ENCODE measurements around the gene MAP3K12.

MAP3K12 gene

DNA sequence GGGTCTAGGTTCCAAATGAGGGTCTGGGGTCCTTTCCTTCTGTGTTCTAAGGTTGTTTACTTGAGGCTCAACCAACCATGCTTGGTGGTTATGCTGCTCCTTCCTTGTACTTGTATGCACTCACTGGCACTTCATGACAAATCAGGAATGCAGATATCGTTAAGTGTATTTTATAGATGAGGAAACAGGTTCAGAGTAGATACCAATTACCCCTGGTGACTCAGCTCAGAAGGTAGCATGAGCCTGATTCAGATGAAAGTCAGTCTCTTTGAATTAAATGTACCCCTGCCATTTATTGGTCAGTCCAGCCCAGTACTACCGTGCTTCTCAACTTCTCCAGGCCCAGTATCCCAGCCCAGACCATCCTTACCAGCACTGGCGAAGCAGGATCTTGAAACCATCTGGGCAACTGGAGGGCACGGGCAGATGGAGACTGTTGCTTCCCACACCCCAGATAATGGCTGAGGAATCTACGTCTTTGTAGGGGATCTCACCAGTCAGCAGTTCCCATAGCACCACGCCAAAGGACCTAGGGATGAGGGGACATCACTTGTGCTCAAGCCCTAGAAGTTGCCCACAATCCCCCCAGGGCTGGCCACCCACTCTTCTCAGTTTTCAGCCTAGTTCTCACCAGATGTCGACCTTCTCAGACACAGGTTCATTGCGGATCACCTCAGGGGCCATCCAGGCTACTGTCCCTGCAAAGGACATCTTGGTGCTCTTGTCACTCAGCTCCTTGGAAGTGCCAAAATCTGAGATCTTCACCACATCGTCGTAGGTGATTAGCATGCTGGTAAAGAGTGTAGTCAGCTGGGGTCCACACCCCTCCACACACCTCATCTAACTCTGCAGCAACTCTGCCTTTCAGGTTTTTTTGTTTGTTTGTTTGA, 14.3 kb downstream of the MAP3K12 start:
- TF ChIP-seq CEBPB (IDR thresholded peaks at IDR 0.05) (no peak), TCF12 (IDR thresholded peaks at IDR 0.05; ENCODE audit: low read depth) (no peak), NFIC (IDR thresholded peaks at IDR 0.05) (no peak), FOXM1 (IDR thresholded peaks at IDR 0.05; ENCODE audit: borderline replicate concordance, low read depth) (no peak), EP300 (IDR thresholded peaks at IDR 0.05; ENCODE audit: borderline replicate concordance) (no peak; the same call in 1 of the 2 replicates), MAX (IDR thresholded peaks at IDR 0.05) (no peak), TAF1 (IDR thresholded peaks at IDR 0.05; ENCODE audit: low read depth) (no peak), CREB1 (IDR thresholded peaks at IDR 0.05; ENCODE audit: low read depth) (no peak), EGR1 (IDR thresholded peaks at IDR 0.05) (no peak), RAD21 (IDR thresholded peaks at IDR 0.05; ENCODE audit: low read depth) (no peak), REST (IDR thresholded peaks at IDR 0.05; ENCODE audit: low read depth) (no peak), YY1 (IDR thresholded peaks at IDR 0.05; ENCODE audit: low read depth) (no peak), ZBTB7A (IDR thresholded peaks at IDR 0.05; ENCODE audit: low read depth) (no peak)
- TF ChIP-seq, protein P1, sequence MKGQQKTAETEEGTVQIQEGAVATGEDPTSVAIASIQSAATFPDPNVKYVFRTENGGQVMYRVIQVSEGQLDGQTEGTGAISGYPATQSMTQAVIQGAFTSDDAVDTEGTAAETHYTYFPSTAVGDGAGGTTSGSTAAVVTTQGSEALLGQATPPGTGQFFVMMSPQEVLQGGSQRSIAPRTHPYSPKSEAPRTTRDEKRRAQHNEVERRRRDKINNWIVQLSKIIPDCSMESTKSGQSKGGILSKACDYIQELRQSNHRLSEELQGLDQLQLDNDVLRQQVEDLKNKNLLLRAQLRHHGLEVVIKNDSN (IDR thresholded peaks at IDR 0.05): no peak

DNA sequence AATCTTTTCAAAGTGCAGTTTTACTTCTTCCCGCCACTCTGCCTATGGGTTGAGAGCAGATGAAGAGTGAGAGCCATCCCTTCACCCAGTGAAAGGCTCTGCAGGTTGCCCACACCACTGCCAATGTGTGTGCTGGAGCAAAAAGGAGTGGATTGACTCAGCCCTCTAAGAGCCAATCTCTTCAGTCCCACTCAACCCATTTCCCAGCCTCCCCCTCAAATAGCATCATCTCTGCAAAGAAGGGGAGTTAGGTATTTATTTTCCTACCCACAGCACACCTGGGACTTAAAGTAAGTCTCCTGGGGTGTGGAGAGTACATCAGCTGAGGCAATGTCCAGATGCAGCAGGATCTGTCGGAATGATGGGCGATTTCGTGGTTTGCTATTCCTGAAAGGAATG, 15.3 kb downstream of the MAP3K12 start:
- TF ChIP-seq MAX (IDR thresholded peaks at IDR 0.05) (0 out of 2 replicates have a peak, but pooled peaks have one; percentile 13), CREB1 (IDR thresholded peaks at IDR 0.05; ENCODE audit: low read depth) (no peak)

- TF ChIP-seq ZBTB7A (IDR thresholded peaks at IDR 0.05; ENCODE audit: low read depth) (no peak), EP300 (IDR thresholded peaks at IDR 0.05; ENCODE audit: borderline replicate concordance) (no peak; the same call in 1 of the 2 replicates), RAD21 (IDR thresholded peaks at IDR 0.05; ENCODE audit: low read depth) (no peak), YY1 (IDR thresholded peaks at IDR 0.05; ENCODE audit: low read depth) (no peak), TCF12 (IDR thresholded peaks at IDR 0.05; ENCODE audit: low read depth) (no peak), TEAD4 (IDR thresholded peaks at IDR 0.05) (no peak), CEBPB (IDR thresholded peaks at IDR 0.05) (no peak), NFIC (IDR thresholded peaks at IDR 0.05) (no peak), CREB1 (IDR thresholded peaks at IDR 0.05; ENCODE audit: low read depth) (no peak)
Measured at GRCh38 chr12:53483225-53483978, 15.9 kb downstream of the MAP3K12 start.

- TF ChIP-seq TAF1 (IDR thresholded peaks at IDR 0.05; ENCODE audit: low read depth) (no peak), EGR1 (IDR thresholded peaks at IDR 0.05) (no peak), NFIC (IDR thresholded peaks at IDR 0.05) (no peak), FOXM1 (IDR thresholded peaks at IDR 0.05; ENCODE audit: borderline replicate concordance, low read depth) (no peak), TCF12 (IDR thresholded peaks at IDR 0.05; ENCODE audit: low read depth) (no peak), EP300 (IDR thresholded peaks at IDR 0.05; ENCODE audit: borderline replicate concordance) (no peak), YY1 (IDR thresholded peaks at IDR 0.05; ENCODE audit: low read depth) (no peak)
- TF ChIP-seq, protein P1 (IDR thresholded peaks at IDR 0.05): no peak
Measured at GRCh38 chr12:53482626-53483168, 16.6 kb downstream of the MAP3K12 start.

DNA sequence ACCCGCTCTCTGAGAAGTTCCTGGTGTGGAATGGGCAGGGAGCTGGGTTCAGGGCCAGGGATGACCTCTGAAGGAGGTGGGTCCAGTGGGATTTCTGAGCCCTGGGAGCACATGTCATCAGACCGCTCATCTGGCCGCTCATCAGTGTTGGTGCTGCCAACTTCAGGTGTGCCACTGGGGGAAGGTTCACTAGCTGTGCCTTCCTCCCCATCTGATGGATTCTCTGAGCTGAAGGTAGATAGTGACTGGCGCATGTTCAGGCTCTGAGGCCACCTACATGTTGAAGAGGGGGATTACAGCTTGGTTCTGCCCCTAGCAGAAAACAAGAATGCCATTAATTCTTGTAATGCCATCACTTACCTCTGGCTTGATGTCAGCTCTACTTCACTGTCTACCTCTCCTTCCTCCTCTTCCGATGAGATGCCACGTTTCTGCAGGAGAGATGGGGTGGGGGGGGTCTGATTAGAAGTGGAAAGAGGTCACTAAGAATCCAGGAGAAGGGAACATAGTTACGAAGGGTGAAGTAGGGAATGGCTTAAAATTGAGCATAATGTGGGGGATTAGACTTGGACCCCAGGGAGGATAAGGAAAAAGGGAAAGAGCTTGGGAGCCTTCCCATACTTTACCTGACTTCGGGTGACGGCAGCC, 17.2 kb downstream of the MAP3K12 start:
- TF ChIP-seq REST (IDR thresholded peaks at IDR 0.05; ENCODE audit: low read depth): no peak
- TF ChIP-seq EGR1 (IDR thresholded peaks at IDR 0.05): no peak
- TF ChIP-seq ZBTB7A (IDR thresholded peaks at IDR 0.05; ENCODE audit: low read depth): no peak

Data from Ishikawa (cell line).